ENCODE data around the gene RELA. TPM values are rescaled to one million over a fixed set of nuclear protein-coding genes. Genes with fewer than 3 reads are reported as not detected.
A peak's percentile ranks its signal among the peaks of the same experiment; 100 is the strongest.

The RELA gene
- total and polyA plus RNA-seq, 8 donors = 51.3 to 70.6 (median 58.8) TPM

DNA sequence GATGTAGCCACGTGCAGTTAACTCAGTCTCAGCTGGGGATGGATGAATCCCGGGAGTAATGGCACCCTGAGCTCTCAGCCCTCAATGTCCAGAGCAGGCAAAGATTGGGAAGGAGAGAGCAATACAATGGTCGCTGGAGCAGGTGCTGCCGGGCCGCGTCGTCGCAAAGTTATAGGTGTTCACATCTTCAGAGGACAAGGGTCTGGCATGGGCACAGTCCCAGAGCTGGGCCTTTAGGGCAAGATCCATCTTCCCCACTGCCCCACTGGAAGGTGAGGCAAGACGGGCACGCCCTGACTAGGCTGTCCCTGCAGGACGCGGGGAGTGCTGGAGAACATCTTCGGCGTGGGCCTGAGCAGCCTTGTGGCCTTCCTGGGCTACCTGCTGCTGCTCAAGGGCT, 39.5 kb downstream of the RELA start:
- TF ChIP-seq, protein P1, sequence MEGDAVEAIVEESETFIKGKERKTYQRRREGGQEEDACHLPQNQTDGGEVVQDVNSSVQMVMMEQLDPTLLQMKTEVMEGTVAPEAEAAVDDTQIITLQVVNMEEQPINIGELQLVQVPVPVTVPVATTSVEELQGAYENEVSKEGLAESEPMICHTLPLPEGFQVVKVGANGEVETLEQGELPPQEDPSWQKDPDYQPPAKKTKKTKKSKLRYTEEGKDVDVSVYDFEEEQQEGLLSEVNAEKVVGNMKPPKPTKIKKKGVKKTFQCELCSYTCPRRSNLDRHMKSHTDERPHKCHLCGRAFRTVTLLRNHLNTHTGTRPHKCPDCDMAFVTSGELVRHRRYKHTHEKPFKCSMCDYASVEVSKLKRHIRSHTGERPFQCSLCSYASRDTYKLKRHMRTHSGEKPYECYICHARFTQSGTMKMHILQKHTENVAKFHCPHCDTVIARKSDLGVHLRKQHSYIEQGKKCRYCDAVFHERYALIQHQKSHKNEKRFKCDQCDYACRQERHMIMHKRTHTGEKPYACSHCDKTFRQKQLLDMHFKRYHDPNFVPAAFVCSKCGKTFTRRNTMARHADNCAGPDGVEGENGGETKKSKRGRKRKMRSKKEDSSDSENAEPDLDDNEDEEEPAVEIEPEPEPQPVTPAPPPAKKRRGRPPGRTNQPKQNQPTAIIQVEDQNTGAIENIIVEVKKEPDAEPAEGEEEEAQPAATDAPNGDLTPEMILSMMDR (IDR thresholded peaks at IDR 0.05) = no peak
- H3K36me3 ChIP-seq = peaks cover 0 to 100% of the 10 kb centered on the region in 2 donors
- intact Hi-C loops (cut with DNase I) = loop anchor here in 1 of 2 donors (10.0 kb wide), 1 partner anchor 82 kb away; no protein-coding TSS in a partner anchor

DNA sequence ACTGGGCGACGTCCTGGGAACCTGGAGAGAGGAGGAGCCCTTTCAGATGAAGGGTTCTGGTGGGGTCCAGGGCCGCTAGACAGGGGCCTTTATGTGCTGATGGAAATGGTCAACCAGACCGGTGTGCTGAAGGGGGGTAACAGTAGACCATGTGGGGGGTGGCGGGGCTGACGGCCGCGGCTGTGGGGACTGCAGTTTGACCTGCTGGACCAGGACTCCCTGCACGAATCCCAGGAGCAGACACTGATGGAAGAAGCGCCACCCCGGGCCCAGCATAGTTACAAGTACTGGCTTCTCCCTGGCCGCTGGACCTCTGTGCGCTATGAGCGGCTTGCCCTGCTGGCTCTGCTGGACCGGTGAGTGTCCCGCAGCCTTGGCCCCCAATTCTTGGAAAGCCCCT, 40.7 kb downstream of the RELA start:
- TF ChIP-seq, protein P1 (IDR thresholded peaks at IDR 0.05) = no peak
- H3K27ac ChIP-seq = no peak overlapping the region
- ATAC-seq = no peak
- no peaks in the 10 kb centered on the region for H3K9me3 ChIP-seq
- no peaks in the 10 kb centered on the region for H3K27me3 ChIP-seq
- intact Hi-C loops (cut with DNase I) = loop anchor here in 1 of 2 donors (10.0 kb wide), 1 partner anchor 83 kb away; no protein-coding TSS in a partner anchor
- DNase-seq = peak in 1 of 4 donors; percentile 69
- peaks cover 3 to 18% of the 10 kb centered on the region in 2 donors for H3K4me1 ChIP-seq
- no peak overlapping the region for H3K4me3 ChIP-seq
- H3K36me3 ChIP-seq = peaks cover 0 to 100% of the 10 kb centered on the region in 2 donors

More for the DNA sequence above, 39.5 kb downstream of the RELA start:
- H3K9me3 ChIP-seq = no peaks in the 10 kb centered on the region
- peaks cover 0 to 7% of the 10 kb centered on the region in 2 donors for H3K4me1 ChIP-seq
- H3K4me3 ChIP-seq = no peak overlapping the region
- DNase-seq (no peak), ATAC-seq (no peak)
- no peak overlapping the region for H3K27ac ChIP-seq
- no peaks in the 10 kb centered on the region for H3K27me3 ChIP-seq

DNA sequence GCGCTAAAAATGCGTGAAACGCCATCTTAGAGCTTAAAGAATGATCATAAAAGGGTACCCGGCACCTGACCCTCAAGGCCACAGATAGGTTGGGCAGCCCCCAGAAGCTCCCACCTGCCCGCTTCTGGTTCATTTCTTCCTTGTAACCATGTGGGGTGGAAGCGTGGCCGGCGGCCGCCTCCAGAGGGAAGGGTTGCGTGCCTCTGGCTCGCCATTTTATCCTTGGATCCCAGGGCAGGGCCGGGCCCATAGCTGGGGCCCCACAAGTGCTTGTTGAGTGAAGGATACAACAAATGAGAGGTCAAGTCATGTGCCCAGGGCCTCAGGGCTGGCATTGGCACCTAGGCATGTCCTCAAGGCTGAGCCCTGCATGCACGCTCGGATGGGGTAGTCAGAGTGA, 41.3 kb downstream of the RELA start:
- Histone ChIP-seq H3K4me1 (peaks cover 9 to 23% of the 10 kb centered on the region in 2 donors), H3K9me3 (no peaks in the 10 kb centered on the region), H3K36me3 (peaks cover 0 to 94% of the 10 kb centered on the region in 2 donors), H3K27me3 (no peaks in the 10 kb centered on the region), H3K27ac (no peak overlapping the region), H3K4me3 (no peak overlapping the region)
- peak; percentile 46 for ATAC-seq
- TF ChIP-seq, protein P1 (IDR thresholded peaks at IDR 0.05) = no peak
- intact Hi-C loops (cut with DNase I) = loop anchor here in 1 of 2 donors (10.0 kb wide), 1 partner anchor 83 kb away; no protein-coding TSS in a partner anchor
- DNase-seq = peak in 1 of 4 donors; percentile 72

DNA sequence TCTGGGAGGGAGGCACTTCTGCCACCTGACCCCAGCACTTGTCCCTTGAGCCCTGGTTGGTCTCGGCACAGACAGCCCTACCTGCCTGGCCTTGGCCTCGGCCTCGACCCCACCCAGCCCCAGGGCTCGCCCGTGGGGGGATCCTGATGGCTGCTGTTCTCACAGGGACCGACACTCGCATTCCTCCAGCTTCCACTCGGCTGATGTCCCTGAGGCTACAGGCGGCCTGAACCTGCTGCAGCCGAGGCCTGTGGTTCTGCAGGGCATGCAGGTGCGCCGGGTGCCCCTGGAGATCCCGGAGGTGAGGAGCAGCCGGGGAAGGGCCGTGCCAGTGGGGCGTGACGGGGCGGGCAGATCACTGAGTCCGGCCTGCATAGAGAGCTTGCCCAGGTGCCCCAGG, 42.0 kb downstream of the RELA start:
- intact Hi-C loops (cut with DNase I) = loop anchor here in 1 of 2 donors (10.0 kb wide), 1 partner anchor 84 kb away; no protein-coding TSS in a partner anchor
- no peak overlapping the region for H3K27ac ChIP-seq
- DNase-seq (peak in 1 of 4 donors; percentile 76), ATAC-seq (peak; percentile 41)
- H3K9me3 ChIP-seq = no peaks in the 10 kb centered on the region
- H3K4me3 ChIP-seq = no peak overlapping the region
- H3K4me1 ChIP-seq = peaks cover 11 to 21% of the 10 kb centered on the region in 2 donors
- H3K36me3 ChIP-seq = peaks cover 0 to 86% of the 10 kb centered on the region in 2 donors
- H3K27me3 ChIP-seq = no peaks in the 10 kb centered on the region
- TF ChIP-seq, protein P1 (IDR thresholded peaks at IDR 0.05) = no peak

DNA sequence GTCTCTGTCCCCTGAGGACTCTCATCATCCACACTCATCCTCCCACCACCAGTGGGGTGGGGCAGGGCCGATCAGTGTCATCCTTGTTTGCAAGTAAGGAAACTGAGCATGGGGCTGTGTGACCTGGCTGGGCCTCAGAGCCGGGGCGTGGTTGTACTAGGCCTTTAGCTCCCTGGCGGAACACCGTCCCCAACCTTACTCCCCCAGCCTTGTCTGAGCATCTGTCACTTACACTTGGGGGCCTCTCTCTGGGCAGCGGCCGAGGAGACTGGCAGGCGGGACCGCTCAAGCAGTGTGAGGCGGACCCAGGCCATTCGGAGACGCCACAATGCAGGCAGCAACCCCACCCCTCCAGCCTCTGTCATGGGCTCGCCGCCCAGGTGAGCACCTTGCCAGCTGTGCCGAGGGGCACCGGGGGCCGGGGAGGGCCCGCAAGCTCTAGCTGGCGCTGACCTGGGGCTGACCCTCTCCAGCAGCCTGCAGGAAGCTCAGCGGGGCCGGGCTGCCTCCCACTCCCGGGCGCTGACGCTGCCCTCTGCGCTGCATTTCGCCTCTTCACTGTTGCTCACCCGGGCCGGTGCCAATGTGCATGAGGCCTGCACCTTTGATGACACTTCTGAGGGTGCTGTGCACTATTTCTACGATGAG, 43.3 kb downstream of the RELA start:
- Histone ChIP-seq H3K27me3 (no peaks in the 10 kb centered on the region), H3K4me3 (no peak overlapping the region), H3K36me3 (peaks cover 0 to 74% of the 10 kb centered on the region in 2 donors), H3K4me1 (peaks cover 11 to 21% of the 10 kb centered on the region in 2 donors), H3K9me3 (no peaks in the 10 kb centered on the region), H3K27ac (no peak overlapping the region)
- no peak for ATAC-seq
- TF ChIP-seq, protein P1 (IDR thresholded peaks at IDR 0.05) = no peak
- peak in 1 of 4 donors; percentile 79 for DNase-seq
- intact Hi-C loops (cut with DNase I) = no loop called here

Data from left lung (tissue), 10 donors.